Endometrium (tissue), 2 donors: ENCODE data around the gene SYNGR3.
"Not testable (repeated sequence)": the region's sequence is repeated elsewhere in the genome, so short reads cannot be mapped to it uniquely, and the experiment has no call there.

ENCODE experiments used
- FAIRE-seq: peaks from 2 replicates; lab custom pipeline; 2012; peaks lifted over from hg19 to GRCh38; lab: Jason Lieb, UNC
- donor health status: control.
- donor health status: control.

The SYNGR3 gene, protein sequence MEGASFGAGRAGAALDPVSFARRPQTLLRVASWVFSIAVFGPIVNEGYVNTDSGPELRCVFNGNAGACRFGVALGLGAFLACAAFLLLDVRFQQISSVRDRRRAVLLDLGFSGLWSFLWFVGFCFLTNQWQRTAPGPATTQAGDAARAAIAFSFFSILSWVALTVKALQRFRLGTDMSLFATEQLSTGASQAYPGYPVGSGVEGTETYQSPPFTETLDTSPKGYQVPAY

DNA sequence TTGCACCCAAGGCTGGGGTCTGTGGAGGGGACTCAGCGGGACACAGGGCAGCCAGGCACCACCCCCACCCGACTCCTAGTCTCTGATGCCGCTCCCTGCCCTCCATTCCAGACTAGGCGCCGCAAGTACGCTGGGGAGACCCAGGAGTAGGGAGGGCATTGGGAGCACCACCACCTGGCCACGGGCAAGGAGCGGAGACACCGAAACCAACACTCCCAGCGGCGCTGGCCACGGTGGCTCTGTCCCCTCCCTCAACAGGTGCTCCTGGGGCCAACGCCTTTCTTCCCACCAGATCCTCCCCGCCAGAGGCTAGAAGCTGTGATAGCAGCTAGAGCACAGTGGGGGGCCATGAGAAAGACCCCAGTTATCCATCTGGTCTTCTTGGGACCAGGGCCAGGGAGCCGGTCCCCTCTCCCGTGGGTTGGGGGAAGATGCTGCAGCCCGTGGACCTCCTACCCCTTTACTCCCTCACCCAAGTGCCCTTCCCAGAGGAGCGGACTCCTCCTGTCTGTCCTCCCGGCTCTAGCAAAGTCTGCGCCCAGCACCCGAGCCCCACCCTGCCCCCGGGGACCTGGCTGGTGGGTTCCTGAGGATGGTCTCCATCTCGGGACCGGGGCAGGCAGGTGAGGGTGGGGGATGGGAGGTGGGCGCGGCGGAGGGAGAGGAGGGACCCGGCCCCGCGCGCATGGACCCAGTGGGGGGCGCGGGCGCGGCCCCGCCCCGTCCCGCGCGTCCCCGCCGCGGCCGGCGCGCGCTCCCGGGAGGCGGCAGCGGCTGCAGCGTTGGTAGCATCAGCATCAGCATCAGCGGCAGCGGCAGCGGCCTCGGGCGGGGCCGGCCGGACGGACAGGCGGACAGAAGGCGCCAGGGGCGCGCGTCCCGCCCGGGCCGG is at the start of gene SYNGR3:
SYNGR3 (plus strand) TSS at position 762 of the 892 bp plus-strand sequence. CDS start 133 bp downstream, outside the sequence.
- no peak for FAIRE-seq

DNA sequence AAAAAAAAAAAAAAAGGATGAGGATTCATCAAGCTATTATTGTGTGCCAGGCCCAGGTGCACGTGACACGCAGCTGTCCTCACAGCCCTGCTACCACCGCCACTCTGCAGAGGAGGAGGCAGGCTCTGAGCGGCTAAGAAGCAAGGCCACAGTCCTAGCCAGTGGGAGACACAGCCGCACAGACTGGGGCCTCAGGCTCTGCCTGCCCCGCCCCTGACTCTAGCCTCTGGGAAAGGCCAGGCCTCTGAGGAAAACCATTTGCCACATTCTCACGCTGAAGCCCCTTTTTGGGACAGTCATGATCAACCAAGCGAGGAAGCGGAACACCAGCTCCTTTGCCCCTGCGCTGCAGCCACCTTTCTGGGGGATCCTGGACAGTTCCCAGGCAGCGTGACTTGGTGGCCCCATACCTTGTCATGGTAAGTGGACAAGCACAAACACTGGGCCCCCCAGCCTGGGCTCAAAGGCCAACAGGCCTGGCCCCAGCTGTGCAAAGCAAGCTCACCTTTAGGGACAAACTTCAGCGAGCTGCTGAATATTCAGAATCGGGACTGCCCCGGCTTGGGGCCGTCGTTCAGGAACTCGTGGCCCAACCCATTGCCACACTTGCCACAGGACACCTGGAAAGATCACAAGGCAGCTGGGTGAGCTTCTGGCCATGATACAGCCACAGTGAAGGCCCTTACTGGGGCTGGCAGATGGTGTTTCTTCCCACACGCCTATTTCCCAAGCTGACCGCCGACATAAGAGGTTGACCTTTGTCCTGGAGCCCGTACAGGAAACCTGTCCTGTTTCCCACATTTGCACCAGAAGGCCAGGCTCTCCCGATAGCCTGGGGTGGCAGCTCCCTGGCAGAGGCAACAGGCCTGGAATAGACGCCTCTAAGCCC is 49.3 kb upstream of the SYNGR3 start:
- no peak for FAIRE-seq

- FAIRE-seq, result no peak
Measured at GRCh38 chr16:1941162-1942046, 48.4 kb upstream of the SYNGR3 start.

GRCh38 chr16:1942047-1942809 is 47.5 kb upstream of the SYNGR3 start:
- FAIRE-seq, result no peak

- peak; percentile 62 for FAIRE-seq
Measured at GRCh38 chr16:1942810-1943726, 46.7 kb upstream of the SYNGR3 start, which contains the start of gene MSRB1. MSRB1 (minus strand) TSS chr16:1943199; CDS start chr16:1943156, 43 bp downstream.

DNA sequence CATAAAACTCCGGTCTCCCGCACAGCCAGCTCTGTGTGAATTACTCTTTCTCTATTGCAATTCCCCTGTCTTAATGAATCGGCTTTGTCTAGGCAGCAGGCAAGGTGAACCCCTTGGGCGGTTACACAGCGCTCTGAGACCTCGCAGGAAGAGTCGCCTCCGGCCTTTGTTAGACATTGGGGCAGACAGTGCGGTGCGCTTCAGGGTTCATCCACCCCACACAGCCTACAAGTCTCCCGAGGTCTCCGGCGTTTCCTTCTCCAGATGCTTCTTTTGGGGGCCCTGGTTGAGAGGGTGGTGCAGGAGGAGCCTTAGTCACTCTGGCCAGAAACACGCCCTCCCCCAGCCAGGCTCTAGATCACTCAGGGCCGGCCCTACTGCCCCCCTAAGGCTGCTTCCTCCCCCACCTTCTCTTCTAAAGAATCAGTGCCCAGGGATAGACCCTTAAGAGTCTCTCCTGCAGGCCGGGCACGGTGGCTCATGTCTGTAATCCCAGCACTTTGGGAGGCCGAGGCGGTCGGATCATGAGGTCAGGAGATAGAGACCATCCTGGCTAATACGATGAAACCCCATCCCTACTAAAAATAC is 45.1 kb upstream of the SYNGR3 start:
- no peak for FAIRE-seq

GRCh38 chr16:1945559-1946391 is 44.0 kb upstream of the SYNGR3 start:
- no peak for FAIRE-seq

DNA sequence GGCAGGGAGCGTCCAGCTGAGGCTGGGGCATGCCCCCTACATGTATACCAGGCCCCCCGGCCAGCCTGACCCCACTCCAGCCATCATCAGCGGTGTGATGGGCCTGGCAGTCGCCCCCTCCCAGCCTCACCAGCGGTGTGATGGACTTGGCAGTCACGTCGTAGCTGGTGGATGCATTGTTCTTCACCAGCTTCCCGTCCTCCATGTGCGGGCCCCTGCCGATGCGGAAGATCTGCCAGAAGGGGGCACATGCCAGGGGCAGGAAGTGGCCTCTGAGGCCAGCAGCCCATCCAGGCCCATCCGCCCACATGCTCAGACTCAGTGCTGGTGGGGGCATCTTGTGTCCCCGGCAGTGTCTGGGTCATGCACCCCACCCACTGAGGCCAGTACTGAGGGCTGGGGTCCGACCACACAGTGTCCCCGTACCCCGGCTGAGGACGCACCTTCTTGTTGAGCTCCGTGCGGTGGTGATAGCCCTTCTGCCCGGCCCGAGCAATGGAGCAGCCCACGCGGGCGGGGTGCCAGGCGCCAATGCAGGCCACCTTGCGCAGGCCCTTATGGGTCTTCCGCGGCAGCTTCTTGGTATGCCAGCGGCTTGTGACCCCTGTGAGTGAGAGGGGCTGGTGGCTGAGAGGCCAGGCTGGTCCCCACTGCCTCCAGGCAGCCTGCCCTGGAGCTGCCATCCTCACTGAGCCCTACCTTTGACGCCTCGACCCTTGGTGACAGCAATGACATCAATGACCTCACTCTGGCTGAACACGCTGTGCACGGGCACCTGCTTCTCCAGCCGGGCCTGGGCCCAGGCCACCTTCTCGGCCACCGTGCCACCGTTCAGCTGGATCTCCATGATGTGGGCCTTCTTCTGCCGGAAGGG is 43.0 kb upstream of the SYNGR3 start:
- FAIRE-seq, result no peak

- no peak for FAIRE-seq
Measured at GRCh38 chr16:1947369-1947670, 42.5 kb upstream of the SYNGR3 start.

DNA sequence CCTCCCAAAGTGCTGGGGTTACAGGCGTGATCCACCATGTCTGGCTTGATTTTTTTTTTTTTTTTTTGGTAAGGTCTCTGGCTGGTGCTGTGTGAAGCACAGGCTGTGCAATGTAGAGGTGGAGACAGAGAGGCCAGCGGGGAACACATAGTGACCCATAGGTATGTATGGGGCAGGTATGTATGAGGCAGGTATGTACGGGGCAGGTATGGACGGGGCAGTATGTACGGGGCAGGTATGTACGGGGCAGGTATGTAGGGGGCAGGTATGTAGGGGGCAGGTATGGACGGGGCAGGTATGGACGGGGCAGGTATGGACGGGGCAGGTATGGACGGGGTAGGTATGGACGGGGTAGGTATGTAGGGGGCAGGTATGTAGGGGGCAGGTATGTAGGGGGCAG is 40.3 kb upstream of the SYNGR3 start:
- FAIRE-seq, result no peak

GRCh38 chr16:1950047-1950446 is 39.7 kb upstream of the SYNGR3 start:
- no peak for FAIRE-seq

DNA sequence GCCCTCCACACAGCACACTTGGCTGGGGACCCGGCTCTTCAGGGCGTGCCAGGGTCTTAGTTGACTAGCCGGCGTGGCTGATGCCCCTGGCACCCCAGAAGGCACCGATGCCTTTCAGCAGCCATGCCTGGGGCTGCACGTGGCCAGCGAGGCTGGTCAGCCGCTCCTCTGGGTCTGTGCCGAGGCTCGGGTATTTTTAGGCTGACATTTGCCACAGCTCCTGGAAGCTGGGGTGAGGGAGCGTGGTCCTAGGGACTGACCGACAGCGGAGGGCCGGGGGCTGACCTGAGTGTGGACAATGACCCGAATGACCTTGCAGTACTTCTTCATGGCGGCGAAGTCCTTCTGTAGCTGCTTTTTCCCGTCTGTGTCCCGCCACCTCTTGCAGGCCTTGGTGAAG is 39.2 kb upstream of the SYNGR3 start:
- no peak for FAIRE-seq

DNA sequence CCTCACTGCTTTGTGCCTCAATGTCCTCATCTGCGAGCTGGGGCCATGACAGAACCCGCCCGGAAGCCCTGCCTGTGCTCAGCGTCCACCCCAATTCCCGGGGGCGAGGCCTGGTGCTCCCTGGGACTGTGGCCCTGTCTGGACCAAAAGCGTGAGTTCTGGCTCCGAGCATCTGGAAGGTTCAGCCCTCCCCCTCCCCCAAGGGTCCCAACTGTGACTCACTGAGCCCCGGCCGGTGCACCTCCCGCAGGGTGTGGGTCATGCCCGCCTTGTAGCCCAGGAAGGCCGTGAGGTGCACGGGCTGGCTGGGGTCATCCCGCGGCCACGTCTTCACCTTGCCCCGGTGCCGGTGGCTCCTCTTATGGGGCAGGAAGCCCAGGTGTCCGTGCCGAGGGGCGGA is 36.0 kb upstream of the SYNGR3 start:
- no peak for FAIRE-seq

- not testable (repeated sequence) for FAIRE-seq
Measured at GRCh38 chr16:1957434-1958142, 32.2 kb upstream of the SYNGR3 start.

DNA sequence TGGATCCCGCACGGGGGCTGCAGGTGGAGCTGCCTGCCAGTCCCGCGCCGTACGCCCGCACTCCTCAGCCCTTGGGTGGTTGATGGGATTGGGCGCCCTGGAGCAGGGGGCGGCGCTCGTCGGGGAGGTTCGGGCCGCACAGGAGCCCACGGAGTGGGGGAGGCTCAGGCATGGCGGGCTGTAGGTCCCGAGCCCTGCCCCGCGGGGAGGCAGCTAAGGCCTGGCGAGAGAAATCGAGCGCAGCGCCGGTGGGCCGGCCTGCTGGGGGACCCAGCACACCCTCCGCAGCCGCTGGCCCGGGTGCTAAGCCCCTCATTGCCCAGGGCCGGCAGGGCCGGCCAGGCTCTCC is 31.7 kb upstream of the SYNGR3 start:
- FAIRE-seq, result not testable (repeated sequence)

- FAIRE-seq, result no peak
Measured at GRCh38 chr16:1958715-1959268, 31.0 kb upstream of the SYNGR3 start.
